T-helper 1 cell treated with Interleukin-12 subunit alpha and Interleukin-12 subunit beta and Interleukin-4 antibody, amounts not matched to agents 30 ng/mL and 1 ng/mL, for 36 hours (primary cell): Measurements from ENCODE around the gene EOLA1. TPM values are rescaled to one million over a fixed set of nuclear protein-coding genes. Genes with fewer than 3 reads are reported as not detected.

Experiments
- intact Hi-C: fragments of 100-400 bp; cut with micrococcal nuclease; formaldehyde crosslinking; loops from one replicate; pipeline ENCODE4 v1.15.1; 2024
- total RNA-seq: library from RNA; stranded (reverse); gene quantifications from 2 replicates; pipeline ENCODE4 v1.2.3, GENCODE V29; 2022

The EOLA1 gene
- 43.2 and 44.6 TPM in 2 replicates for total RNA-seq

DNA sequence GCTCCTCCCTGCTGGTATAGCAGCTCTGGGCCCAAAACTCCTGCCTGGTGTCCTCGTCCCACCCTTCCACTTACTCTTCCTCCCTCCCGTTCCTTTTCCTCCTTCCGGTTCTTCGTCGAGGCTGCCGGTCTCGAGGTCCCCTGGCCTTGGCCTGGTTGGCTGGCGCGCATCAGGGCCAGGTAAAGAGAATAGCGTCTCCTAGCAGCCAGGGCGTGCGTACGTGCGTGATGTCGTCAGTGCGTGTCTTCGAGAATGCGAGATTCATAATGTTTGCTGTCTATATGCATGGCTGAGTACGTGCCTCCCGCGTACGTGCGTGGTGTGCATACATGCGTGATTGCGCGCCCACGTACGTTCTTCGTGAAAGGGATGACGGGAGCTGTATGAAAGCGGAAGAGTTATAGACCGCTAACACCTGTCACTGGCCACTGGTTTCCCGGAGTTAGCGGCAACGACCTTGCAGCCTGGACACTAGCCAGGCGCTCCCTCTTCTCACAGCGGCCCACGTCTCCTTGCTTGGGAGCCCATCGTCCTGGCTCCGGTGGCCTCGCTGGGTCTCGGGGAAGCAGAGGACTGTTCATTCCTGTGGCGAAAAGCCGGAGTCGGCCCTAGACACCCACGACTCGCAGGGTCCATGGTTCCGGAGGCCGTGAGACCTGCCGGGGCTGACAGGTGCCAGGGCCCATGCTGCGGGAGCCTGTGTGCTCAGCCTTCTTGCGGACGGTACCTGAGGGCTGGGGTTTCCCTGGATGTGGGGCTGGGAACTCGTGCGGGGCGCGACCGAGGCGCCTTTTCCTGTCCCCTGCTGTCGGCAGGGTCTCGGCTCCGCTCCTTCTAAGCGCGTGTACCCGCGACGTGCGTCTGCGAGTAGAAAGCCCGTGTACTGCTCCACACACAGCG lies at the start of gene EOLA1:
TSS of gene EOLA1 (plus strand) at position 392 of the 900 bp plus-strand sequence. CDS start 4,619 bp downstream, outside the sequence.
- intact Hi-C loops: loop anchor here (10.0 kb wide), 1 partner anchor 1354 kb away; the partner anchor contains the start of gene CD99L2

DNA sequence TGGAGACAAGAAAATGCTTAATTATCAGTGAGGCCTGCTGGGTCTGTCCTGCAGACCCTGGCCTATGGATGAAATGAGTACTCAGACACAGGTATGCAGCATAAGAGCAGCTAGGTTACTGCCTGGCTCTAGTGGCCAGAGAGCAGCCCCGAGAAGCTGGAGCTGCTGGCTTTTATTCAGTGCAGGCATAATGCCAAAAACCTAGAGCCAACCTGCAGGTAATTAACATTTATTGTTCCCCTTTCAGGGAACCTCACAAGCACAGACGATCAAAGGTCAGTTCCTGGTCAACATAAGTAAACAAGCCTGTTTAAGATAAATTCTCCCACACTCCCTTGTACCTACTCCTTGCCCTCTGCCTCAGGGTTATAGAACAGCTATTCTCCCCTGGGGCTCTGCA lies 49.0 kb upstream of the EOLA1 start:
- intact Hi-C loops: no loop called here

GRCh38 chrX:149493567-149494562 lies 46.9 kb upstream of the EOLA1 start:
- intact Hi-C loops: no loop called here

GRCh38 chrX:149494844-149495565 lies 45.8 kb upstream of the EOLA1 start:
- intact Hi-C loops: no loop called here

DNA sequence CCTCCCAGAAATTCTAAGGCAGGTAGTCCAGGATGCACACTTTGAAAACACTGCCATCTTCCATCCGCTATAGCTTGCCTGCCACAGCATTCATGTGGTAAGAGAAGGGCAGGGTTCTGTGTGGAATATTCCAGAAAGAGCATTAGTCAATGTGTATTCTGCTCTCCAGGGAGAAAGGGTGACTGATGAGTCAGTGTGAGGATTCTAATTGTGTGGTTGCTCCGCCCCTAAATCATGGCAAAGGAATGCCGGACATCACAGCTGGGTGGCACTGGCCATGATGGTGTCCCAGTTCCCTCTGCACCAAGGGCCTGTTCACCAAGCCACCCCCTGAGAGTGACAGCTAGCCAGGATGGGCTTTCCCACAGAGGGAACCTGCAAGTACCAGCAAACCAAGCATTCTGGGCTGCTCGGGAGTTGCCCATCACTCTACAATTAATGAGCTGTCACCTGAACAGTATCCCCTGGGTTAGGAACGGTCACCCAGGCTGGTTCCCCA lies 45.2 kb upstream of the EOLA1 start:
- intact Hi-C loops: no loop called here

DNA sequence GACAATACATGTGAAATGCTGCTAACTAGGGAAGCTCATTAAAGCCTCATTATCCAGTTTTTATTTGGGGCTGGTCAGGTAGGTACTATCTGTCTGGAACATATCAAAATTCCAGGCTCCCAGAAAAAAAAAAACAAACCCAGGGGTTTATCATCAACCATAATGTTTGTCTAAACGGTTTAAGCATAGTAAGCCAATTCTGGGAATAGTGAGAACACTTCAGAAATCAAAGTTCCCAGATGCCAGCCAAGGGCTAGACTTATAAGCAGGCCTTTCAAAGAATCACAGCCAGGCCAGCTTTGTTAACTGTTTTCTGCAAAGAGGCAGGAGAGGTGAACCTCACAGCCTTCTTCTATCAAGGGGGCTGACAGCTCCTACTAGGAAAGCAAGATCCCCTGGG lies 43.8 kb upstream of the EOLA1 start:
- intact Hi-C loops: no loop called here

DNA sequence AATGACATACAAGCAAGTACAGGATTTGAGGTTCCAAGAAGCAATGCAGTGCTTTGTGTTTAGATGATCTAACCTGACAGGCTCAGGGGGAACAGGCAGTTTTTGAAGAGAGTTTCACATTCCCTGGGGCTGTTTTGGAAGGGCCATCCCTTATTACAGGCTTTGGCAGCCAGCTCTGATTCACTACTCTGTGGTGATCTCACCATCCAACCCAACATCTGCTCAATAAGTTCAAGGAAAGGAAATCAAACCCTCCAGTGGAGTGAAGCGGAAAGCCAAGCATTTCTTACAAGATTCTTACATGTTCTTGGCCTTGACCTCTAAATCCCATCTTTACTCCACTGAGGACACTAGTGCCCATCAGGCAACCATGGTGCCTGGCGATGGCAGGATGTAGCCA lies 43.2 kb upstream of the EOLA1 start:
- intact Hi-C loops: no loop called here

GRCh38 chrX:149498767-149499166 lies 42.0 kb upstream of the EOLA1 start:
- intact Hi-C loops: no loop called here

DNA sequence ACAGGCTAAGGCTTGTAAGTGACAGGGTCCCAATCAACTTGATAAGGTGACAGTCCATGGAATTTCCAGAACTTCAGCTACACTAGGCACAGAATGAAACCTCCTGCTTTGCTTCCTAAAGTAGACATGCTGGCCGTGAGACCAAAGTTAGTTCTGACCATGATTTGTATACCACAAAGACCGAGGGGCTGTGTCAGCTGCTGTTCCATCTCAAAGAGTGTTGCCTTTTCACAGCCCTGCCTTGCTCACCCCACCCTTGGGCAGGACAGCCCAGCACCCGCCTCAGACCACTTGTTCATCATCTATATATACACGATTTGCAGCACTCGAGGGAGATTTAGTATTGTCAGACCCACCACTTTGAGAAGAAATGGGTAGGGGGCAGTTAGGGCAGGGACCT lies 41.0 kb upstream of the EOLA1 start:
- intact Hi-C loops: loop anchor here (10.0 kb wide), 2 partner anchors 865 to 1195 kb away; partner anchors contain the start of genes MAMLD1 and MTMR1

GRCh38 chrX:149502923-149503322 lies 37.9 kb upstream of the EOLA1 start:
- intact Hi-C loops: loop anchor here (1.0 to 10.0 kb wide), 3 partner anchors 862 to 1591 kb away; partner anchors contain the start of genes MAMLD1 and MTMR1

DNA sequence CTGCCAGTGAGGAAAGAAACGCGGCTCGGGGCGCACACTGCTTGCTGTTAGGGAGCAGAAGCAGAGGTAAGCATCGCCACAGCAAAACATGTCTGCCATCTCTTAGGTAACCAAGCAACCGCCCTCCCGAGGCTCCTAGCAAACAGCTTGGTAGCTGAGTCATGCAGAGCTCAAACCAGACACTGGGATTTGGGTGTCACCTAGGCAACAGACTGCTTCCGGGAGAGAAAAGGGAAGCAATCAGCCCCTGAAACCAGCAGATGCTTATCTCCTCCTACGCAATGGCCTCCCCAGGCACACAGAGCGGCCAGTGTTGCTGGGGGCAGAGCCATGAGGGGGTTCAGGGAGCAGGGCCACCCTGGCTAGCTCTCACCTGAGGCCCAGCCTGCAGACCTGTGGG lies 37.4 kb upstream of the EOLA1 start:
- intact Hi-C loops: loop anchor here (10.0 kb wide), 2 partner anchors 861 to 1191 kb away; partner anchors contain the start of genes MAMLD1 and MTMR1

DNA sequence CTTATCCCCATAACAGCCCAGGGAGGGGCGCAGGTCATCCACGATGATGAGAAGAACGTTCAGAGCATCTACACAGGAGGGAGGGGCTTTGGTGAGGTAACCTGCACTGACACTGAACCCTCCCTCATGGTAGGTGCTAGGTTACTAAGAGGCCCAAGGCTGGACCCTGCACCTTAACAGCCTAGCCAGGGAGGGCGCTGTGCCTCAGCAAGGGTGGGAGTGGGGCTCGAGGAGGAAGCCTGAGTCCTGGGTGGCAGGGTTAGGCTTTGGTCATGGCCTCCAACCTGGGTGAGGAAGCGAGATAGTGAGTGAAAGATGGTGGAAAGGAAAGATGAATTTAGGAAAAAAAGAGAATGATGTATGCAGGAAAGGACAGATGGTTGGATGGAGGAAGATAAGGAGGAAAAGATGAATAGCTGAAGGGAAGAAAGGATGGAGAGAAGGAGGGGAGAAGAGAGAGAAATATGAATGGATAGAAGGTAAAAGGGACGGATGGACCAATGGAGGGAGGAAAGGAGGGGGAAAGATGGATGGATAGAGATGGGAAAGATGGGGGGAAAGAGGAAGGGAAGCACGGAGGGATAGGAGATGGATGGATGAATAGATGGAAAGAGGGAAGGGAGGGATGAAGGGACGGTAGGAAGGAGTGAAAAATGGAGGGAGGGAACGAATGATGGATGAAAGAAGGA lies 36.4 kb upstream of the EOLA1 start:
- intact Hi-C loops: loop anchor here (2.0 to 10.0 kb wide), 4 partner anchors 34 to 1190 kb away; partner anchors contain the start of genes EOLA2, MAMLD1 and MTMR1

- intact Hi-C loops: loop anchor here (1.0 to 10.0 kb wide), 7 partner anchors 22 to 1594 kb away; partner anchors contain the start of genes CD99L2, EOLA2, FMR1 and MAMLD1
Observed at GRCh38 chrX:149504915-149505651, 35.7 kb upstream of the EOLA1 start, which contains the start of gene IDS. Gene IDS (minus strand): TSS chrX:149505306. CDS start chrX:149505137, 169 bp downstream.

DNA sequence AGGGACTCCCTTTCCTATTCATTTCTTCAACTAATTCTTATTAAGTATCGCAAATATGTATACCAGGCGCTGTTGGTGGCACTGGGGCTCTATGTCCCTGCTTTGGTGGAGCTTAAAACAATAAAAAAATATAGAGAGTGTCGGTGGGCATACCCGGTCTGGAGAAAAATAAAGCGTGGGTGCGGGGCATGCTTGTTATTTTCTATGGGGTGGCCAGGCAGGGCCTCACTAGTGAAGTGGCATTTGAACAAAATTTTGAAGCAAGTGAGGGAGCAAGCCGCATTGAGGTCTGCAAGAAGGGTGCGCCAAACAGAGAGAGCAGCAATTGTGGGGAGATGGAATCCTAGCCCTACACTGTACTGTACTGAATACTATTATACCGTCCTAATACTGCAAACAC lies 35.1 kb upstream of the EOLA1 start:
- intact Hi-C loops: loop anchor here (1.0 to 10.0 kb wide), 8 partner anchors 22 to 1594 kb away; partner anchors contain the start of genes CD99L2, EOLA2, FMR1 and MAMLD1

GRCh38 chrX:149506349-149506748 lies 34.5 kb upstream of the EOLA1 start:
- intact Hi-C loops: loop anchor here (2.0 to 10.0 kb wide), 4 partner anchors 322 to 1391 kb away; partner anchors contain the start of genes CD99L2, MAMLD1 and MTMR1

- intact Hi-C loops: loop anchor here (5.0 to 10.0 kb wide), 3 partner anchors 856 to 1389 kb away; partner anchors contain the start of genes CD99L2, MAMLD1 and MTMR1
Observed at GRCh38 chrX:149508467-149508866, 32.3 kb upstream of the EOLA1 start.

GRCh38 chrX:149510386-149510785 lies 30.4 kb upstream of the EOLA1 start:
- intact Hi-C loops: no loop called here

DNA sequence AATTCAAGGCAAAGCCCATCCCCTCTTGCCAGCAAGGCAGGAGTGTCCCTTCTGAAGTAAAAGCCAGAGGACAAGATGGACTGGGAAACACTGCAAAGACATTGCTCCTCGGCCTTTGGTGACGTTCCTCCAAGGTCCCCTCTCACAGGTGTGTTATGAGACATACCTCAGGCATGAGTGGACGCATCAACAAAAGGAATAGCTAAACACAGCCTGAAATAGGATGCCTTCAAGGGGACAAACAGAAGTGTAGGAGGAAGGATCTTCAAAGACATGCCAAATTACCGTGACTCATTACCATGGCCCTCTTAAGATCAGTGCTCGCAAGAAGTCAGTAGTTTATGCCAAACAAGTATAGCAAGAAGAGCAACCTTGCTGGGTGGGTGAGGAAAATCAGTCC lies 29.7 kb upstream of the EOLA1 start:
- intact Hi-C loops: no loop called here
